Fibroblast of lung (primary cell): ENCODE data around the gene RCN1.

Source experiments
- CTCF ChIP-seq, 2 donors: IDR thresholded peaks in 1 of 2; conservative IDR thresholded peaks in 1 of 2; 1 replicate in 1 of 2; 2 replicates in 1 of 2; pipeline ENCODE4 v1.5.1; 2011 to 2012; ENCODE audit warnings: low read length in 2 of 2, control low read depth in 1 of 2, inconsistent platforms in 1 of 2, low read depth in 1 of 2, mild to moderate bottlenecking in 1 of 2
- EZH2 ChIP-seq: IDR thresholded peaks from 2 replicates; pipeline ENCODE4 v1.5.1; 2012; ENCODE audit warnings: low read length, control low read depth, mild to moderate bottlenecking; ENCODE audit errors: missing control alignments

GRCh38 chr11:32109592-32109991 lies 18.7 kb downstream of the RCN1 start:
- TF ChIP-seq EZH2 (no peak), CTCF (conservative IDR thresholded peaks at IDR 0.05 in 1 of 2, IDR thresholded peaks at IDR 0.05 in 1 of 2; ENCODE audit: low read depth in 1 of 2, low read length in 2 of 2) (no peak)
